Endothelial cell of hepatic sinusoid (primary cell): ENCODE data around the gene NSUN2.

ENCODE experiments used
- in situ Hi-C: cut with HindIII; loops from 2 replicates; pipeline ENCODE4 v1.10.0; 2017; ENCODE audit warnings: low sequenced_read_pairs

The NSUN2 gene

GRCh38 chr5:6645571-6646362 is 12.9 kb upstream of the NSUN2 start:
- in situ Hi-C loops, result loop anchor here (25.0 kb wide), 1 partner anchor 1217 kb away; the partner anchor contains the start of genes CFAP90, FASTKD3 and MTRR

DNA sequence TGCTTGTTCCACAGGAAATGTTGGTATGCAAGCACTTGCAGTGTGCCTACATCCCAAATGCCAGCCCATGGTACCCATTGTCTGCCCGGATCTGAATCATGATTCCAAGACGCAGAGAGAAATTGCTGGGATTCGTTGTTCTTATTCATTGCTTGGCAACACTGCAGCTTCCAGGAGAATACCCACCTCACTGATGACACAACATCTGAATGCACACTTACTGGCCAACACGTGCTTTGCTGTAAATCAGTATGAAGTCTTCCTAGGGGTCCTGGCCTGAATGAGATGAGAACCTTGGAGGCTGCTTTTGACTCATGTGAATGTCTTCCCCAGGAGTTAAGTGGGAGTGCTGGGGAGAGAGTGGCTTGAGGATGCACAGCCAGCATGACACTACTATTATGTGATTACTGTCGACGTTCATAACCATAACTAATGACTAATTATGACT is 12.0 kb upstream of the NSUN2 start:
- in situ Hi-C loops, result loop anchor here (25.0 kb wide), 1 partner anchor 1217 kb away; the partner anchor contains the start of genes CFAP90, FASTKD3 and MTRR

DNA sequence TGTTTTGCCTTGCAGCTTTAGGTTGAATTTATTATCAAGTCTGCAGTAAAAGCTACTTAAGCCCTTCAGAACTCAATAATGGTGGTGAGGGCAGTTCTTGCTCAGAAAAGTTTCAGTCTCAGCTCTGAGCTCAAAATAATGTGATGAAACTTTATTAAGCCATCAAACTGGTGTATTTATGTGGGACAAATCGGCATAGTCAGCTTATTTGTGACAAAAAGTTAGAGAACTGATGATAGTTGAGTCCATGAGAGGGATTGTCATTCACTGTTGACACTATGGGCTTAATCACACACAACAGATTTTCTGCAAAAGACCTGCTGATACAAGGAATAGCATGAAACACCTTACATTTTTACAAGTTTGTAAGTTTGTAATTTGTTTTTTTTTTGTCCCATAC is 9.8 kb upstream of the NSUN2 start:
- in situ Hi-C loops, result loop anchor here (25.0 kb wide), 1 partner anchor 1220 kb away; the partner anchor contains the start of genes CFAP90, FASTKD3 and MTRR

- in situ Hi-C loops, result loop anchor here (25.0 kb wide), 1 partner anchor 1224 kb away; the partner anchor contains the start of genes CFAP90, FASTKD3 and MTRR
These were observed 5.4 kb upstream of the NSUN2 start for GRCh38 chr5:6638236-6638635.

- in situ Hi-C loops, result loop anchor here (25.0 kb wide), 1 partner anchor 1225 kb away; the partner anchor contains the start of genes CFAP90, FASTKD3 and MTRR
These were observed 4.7 kb upstream of the NSUN2 start for GRCh38 chr5:6637590-6637989.

DNA sequence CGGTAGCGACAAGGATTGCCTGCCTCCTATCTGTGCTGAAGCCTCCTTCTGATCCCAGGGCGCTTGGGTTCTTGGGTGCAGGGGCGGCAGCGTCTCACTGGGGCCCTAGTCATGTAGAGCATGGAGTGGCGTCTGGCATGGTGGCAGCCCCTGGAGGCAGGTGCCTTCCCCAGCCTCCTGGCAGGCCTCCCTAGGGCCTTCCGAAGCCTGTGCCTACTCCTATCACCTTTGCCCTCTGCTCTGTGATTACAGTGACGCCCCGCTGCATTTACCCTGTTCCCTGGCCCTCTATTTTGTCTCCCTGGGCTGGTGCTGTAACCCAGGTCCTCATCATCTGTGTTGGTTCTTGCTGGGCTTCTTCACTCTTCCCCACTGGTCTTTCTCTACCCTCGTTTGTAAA is 4.2 kb upstream of the NSUN2 start:
- in situ Hi-C loops, result loop anchor here (25.0 kb wide), 1 partner anchor 1225 kb away; the partner anchor contains the start of genes CFAP90, FASTKD3 and MTRR

- in situ Hi-C loops, result loop anchor here (25.0 kb wide), 1 partner anchor 1226 kb away; the partner anchor contains the start of genes CFAP90, FASTKD3 and MTRR
These were observed 3.4 kb upstream of the NSUN2 start for GRCh38 chr5:6636293-6636692.

GRCh38 chr5:6634788-6635430 is 2.1 kb upstream of the NSUN2 start:
- in situ Hi-C loops, result loop anchor here (25.0 kb wide), 1 partner anchor 1227 kb away; the partner anchor contains the start of genes CFAP90, FASTKD3 and MTRR

DNA sequence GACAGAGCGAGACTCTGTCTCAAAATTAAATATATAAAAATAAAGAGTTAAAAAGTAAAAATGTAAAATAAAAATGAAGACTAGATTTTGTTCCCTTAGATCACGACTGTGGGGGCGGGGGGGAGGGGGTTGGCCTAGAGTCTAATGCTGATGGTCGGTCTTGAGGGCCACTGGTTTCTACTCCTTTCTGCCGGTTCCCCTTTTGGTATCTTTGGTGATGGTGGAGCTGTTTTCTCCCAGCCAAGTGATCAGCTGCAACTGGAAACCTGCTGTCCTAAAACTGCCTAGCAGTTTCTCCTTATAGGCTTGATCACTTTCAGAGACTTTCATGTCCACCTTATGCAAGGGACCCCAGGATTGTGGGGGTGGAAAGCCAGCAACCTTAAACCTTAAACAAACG is 1.5 kb upstream of the NSUN2 start:
- in situ Hi-C loops, result loop anchor here (25.0 kb wide), 1 partner anchor 1228 kb away; the partner anchor contains the start of genes CFAP90, FASTKD3 and MTRR

DNA sequence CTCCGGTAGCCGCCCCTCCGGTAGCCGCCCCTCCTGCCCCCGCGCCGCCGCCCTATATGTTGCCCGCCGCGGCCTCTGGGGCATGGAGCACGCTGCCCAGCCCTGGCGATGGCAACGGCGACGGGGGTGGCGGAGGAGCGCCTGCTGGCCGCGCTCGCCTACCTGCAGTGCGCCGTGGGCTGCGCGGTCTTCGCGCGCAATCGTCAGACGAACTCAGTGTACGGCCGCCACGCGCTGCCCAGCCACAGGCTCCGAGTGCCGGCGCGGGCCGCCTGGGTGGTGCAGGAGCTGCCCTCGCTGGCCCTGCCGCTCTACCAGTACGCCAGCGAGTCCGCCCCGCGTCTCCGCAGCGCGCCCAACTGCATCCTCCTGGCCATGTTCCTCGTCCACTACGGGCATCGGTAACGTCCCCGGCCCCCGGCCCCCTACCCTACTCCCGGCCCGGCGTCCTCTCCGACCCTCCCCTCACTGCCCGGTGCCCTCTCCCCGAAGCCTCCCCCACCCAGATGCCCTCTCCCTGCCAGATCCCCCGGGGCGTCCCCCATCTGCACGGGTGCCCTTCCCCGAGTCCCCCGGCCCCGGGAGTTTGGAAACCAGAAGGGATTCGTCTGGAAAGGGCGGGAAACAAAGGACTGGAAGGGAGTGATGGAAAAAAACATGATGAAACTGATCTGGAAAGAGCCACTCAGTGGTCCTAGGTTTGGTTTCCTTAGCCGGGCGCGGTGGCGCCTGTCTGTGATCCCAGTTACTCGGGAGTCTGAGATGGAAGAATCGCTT is 813 bp upstream of the NSUN2 start:
- in situ Hi-C loops, result loop anchor here (25.0 kb wide), 1 partner anchor 1229 kb away; the partner anchor contains the start of genes CFAP90, FASTKD3 and MTRR

DNA sequence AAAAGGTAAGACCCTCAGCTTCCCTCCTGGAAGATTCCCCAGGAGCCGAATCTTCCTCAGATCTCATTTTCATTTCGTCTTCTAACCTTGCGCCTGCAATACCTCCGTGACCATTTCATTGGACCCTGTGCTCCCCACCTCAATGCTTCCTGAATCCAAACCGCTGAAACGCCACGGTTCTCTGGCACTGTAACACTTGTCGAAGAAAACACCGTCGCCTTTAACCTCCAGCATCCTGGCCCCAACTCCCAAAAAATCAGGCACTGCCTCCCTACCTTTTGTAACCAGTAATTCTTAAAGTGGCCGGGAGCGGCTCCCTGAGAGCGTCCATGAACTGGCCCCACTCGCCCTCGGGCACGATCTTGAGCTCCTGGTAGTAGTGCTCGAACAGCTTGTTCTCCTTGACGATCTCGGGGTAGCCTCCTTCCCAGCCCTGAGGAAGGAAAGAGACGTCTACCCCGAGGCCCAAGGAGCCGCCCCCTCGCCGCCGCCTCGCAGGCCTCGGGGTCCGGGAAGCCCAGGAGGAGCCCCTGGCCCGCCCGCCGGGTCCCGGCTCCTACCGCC is 438 bp downstream of the NSUN2 start:
- in situ Hi-C loops, result loop anchor here (25.0 kb wide), 1 partner anchor 1230 kb away; the partner anchor contains the start of genes CFAP90, FASTKD3 and MTRR

DNA sequence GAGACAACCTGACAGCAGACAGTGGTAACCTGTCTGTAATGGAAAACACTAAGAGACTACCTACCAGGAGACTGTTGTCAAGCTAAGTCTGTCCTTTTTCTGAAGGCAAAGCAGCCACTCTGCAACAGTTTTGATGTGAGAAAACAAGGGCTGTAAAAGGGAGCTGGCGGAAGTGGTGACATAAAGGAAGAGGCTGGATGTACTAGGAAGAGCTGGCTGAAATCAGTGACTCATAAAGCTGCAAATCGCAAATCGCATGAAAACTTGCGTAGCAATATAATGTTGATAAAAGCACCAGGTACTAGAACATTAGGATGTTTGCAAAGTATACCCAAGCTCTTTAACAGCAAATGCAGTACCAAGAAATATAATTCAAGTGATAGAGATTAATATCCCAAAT is 1.4 kb downstream of the NSUN2 start:
- in situ Hi-C loops, result loop anchor here (25.0 kb wide), 1 partner anchor 1231 kb away; the partner anchor contains the start of genes CFAP90, FASTKD3 and MTRR

DNA sequence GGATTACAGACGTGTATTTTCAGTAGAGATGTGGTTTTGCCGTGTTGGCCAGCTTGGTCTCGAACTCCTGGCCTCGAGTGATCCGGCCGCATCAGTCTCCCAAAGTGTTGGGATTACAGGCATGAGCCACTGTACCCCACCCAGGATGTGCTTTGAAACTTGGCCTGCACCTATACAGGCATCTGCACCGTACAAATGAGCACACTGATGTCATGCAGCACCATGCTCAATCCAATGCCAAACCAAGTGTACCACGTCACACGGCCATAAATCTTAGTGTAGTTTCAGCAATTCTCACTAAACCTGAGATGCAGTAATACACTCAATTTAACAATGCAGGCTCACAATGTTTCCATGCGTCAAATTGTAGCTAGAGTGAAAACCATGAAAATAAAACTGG is 6.3 kb downstream of the NSUN2 start:
- in situ Hi-C loops, result loop anchor here (5.0 to 25.0 kb wide), 2 partner anchors 121 to 1236 kb away; partner anchors contain the start of genes CFAP90, FASTKD3 and MTRR

- in situ Hi-C loops, result no loop called here
These were observed 8.9 kb downstream of the NSUN2 start for GRCh38 chr5:6623941-6624340.

DNA sequence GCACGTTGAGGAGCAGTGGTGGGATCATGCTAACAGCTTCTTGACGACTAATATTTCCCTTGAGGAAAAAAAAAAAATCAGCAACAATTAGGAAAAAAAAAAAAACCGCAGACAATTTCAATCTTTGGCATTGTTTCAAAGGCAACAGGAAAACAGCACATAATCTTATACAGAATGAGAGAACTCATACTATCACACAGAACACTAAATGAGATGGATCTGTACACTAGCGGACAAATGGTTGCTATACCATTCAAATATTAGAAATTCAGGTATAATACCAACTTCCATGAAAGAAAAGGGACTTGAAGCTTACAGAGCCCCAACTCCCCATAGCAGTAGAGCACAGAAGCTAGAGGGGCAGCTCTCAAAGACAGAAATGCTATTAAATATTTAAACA is 9.6 kb downstream of the NSUN2 start:
- in situ Hi-C loops, result no loop called here

- in situ Hi-C loops, result no loop called here
These were observed 16.2 kb downstream of the NSUN2 start for GRCh38 chr5:6616632-6617031.

GRCh38 chr5:6615034-6615815 is 17.6 kb downstream of the NSUN2 start:
- in situ Hi-C loops, result no loop called here

- in situ Hi-C loops, result loop anchor here (5.0 kb wide), 1 partner anchor 1114 kb away; no protein-coding TSS in a partner anchor
These were observed 21.2 kb downstream of the NSUN2 start for GRCh38 chr5:6611334-6612256.
